Measurements from ENCODE around the gene PTPRH. TPM values are rescaled to one million over a fixed set of nuclear protein-coding genes. Genes with fewer than 3 reads are reported as not detected.
"Not testable (repeated sequence)": the region's sequence is repeated elsewhere in the genome, so short reads cannot be mapped to it uniquely, and the experiment has no call there.

The PTPRH gene
- total and polyA plus RNA-seq, 5 experiments from 2014 or later: not detected

- H3K36me3 Mint-ChIP-seq: peaks cover 4 to 17% (median 8%) of the 10 kb centered on the region in 3 donors
- peaks cover 0 to 10% (median 6%) of the 10 kb centered on the region in 4 donors for H3K4me1 Mint-ChIP-seq
- POLR2A ChIA-PET: no interaction called here
- peak overlapping the region in 1 of 10 donors; percentile 20 for H3K4me3 Mint-ChIP-seq
- DNase-seq (no peak), ATAC-seq (no peak)
- H3K27me3 Mint-ChIP-seq: no peaks in the 10 kb centered on the region
- peaks cover 0 to 9% (median 2%) of the 10 kb centered on the region in 9 donors for H3K9me3 Mint-ChIP-seq
- H3K27ac Mint-ChIP-seq: peak overlapping the region in 5 of 10 donors; percentile 7 to 87 (median 66)
These were observed 14.2 kb upstream of the PTPRH start for GRCh38 chr19:55223291-55224037.

- Mint-ChIP-seq H3K27me3 (peaks cover 0 to 4% (median 3%) of the 10 kb centered on the region in 5 donors), H3K4me3 (no peak overlapping the region), H3K9me3 (peaks cover 0 to 14% (median 4%) of the 10 kb centered on the region in 9 donors), H3K4me1 (peaks cover 12 to 20% (median 15%) of the 10 kb centered on the region in 4 donors), H3K36me3 (peaks cover 4 to 6% (median 5%) of the 10 kb centered on the region in 3 donors), H3K27ac (no peak overlapping the region)
- ATAC-seq: no peak
- POLR2A ChIA-PET: no interaction called here
- DNase-seq: no peak
These were observed 11.2 kb upstream of the PTPRH start for GRCh38 chr19:55220525-55220924.

- peak in 7 of 10 donors; percentile 21 to 51 (median 37) for DNase-seq
- Mint-ChIP-seq H3K27ac (peak overlapping the region in 6 of 10 donors; percentile 12 to 72 (median 28)), H3K36me3 (peaks cover 3 to 10% (median 9%) of the 10 kb centered on the region in 3 donors), H3K9me3 (peaks cover 0 to 19% (median 8%) of the 10 kb centered on the region in 9 donors), H3K4me1 (peaks cover 12 to 18% (median 14%) of the 10 kb centered on the region in 4 donors), H3K27me3 (peaks cover 10 to 22% (median 12%) of the 10 kb centered on the region in 5 donors), H3K4me3 (peak overlapping the region in 7 of 10 donors; percentile 2 to 56 (median 32))
- peak; percentile 57 to 64 for ATAC-seq
- POLR2A ChIA-PET: interaction anchor here (0.9 kb wide), 1 partner anchor 191 kb away, joined by 3 read pairs; the partner anchor contains the start of gene UBE2S
These were observed 7.3 kb upstream of the PTPRH start for GRCh38 chr19:55216461-55217198.

GRCh38 chr19:55213547-55213946 lies 4.2 kb upstream of the PTPRH start:
- no peak for DNase-seq
- ATAC-seq: no peak
- POLR2A ChIA-PET: no interaction called here
- Mint-ChIP-seq H3K4me3 (no peak overlapping the region), H3K36me3 (peaks cover 0 to 5% (median 4%) of the 10 kb centered on the region in 3 donors), H3K27me3 (peaks cover 16 to 38% (median 23%) of the 10 kb centered on the region in 5 donors), H3K9me3 (peaks cover 0 to 17% (median 7%) of the 10 kb centered on the region in 9 donors), H3K4me1 (peaks cover 12 to 18% (median 14%) of the 10 kb centered on the region in 4 donors), H3K27ac (no peak overlapping the region)

GRCh38 chr19:55212447-55212846 lies 3.1 kb upstream of the PTPRH start:
- Mint-ChIP-seq H3K27me3 (peaks cover 16 to 40% (median 23%) of the 10 kb centered on the region in 5 donors), H3K9me3 (peaks cover 0 to 17% (median 7%) of the 10 kb centered on the region in 9 donors), H3K4me1 (peaks cover 12 to 18% (median 14%) of the 10 kb centered on the region in 4 donors), H3K27ac (peak overlapping the region in 1 of 10 donors; percentile 29), H3K36me3 (peaks cover 0 to 5% (median 4%) of the 10 kb centered on the region in 3 donors), H3K4me3 (no peak overlapping the region)
- POLR2A ChIA-PET: no interaction called here
- no peak for ATAC-seq
- DNase-seq: peak in 5 of 10 donors; percentile 9 to 25 (median 14)

GRCh38 chr19:55209693-55210472 lies 582 bp upstream of the PTPRH start:
- no peak for ATAC-seq
- POLR2A ChIA-PET: interaction anchor here (0.6 kb wide), 2 partner anchors 34 to 42 kb away, joined by 3 to 5 read pairs; no protein-coding TSS in a partner anchor
- H3K27me3 Mint-ChIP-seq: peaks cover 18 to 59% (median 32%) of the 10 kb centered on the region in 5 donors
- H3K27ac Mint-ChIP-seq: peak overlapping the region in 2 of 10 donors; percentile 59 to 85
- DNase-seq: no peak
- peaks cover 0 to 12% (median 4%) of the 10 kb centered on the region in 9 donors for H3K9me3 Mint-ChIP-seq
- H3K4me3 Mint-ChIP-seq: no peak overlapping the region
- H3K4me1 Mint-ChIP-seq: peaks cover 0 to 5% (median 1%) of the 10 kb centered on the region in 4 donors
- peaks cover 2 to 5% (median 4%) of the 10 kb centered on the region in 3 donors for H3K36me3 Mint-ChIP-seq

- Mint-ChIP-seq H3K27ac (peak overlapping the region in 3 of 10 donors; percentile 43 to 60 (median 48)), H3K36me3 (peaks cover 0 to 2% (median 0%) of the 10 kb centered on the region in 3 donors), H3K4me1 (peaks cover 0 to 5% (median 1%) of the 10 kb centered on the region in 4 donors), H3K27me3 (peaks cover 19 to 61% (median 35%) of the 10 kb centered on the region in 5 donors), H3K9me3 (peaks cover 0 to 4% (median 0%) of the 10 kb centered on the region in 9 donors), H3K4me3 (no peak overlapping the region)
- POLR2A ChIA-PET: no interaction called here
- ATAC-seq (no peak), DNase-seq (no peak)
These were observed 2.4 kb downstream of the PTPRH start for GRCh38 chr19:55206664-55207500.

- H3K4me3 Mint-ChIP-seq, POLR2A ChIA-PET, H3K27ac Mint-ChIP-seq, H3K36me3 Mint-ChIP-seq, H3K9me3 Mint-ChIP-seq, ATAC-seq, H3K4me1 Mint-ChIP-seq: not testable (repeated sequence)
- DNase-seq: peak in 1 of 10 donors; percentile 16
- peaks cover 21 to 72% (median 45%) of the 10 kb centered on the region in 5 donors for H3K27me3 Mint-ChIP-seq
These were observed 7.1 kb downstream of the PTPRH start for GRCh38 chr19:55202199-55202598.

- H3K4me1 Mint-ChIP-seq: no peaks in the 10 kb centered on the region
- H3K9me3 Mint-ChIP-seq: no peaks in the 10 kb centered on the region
- no peak overlapping the region for H3K4me3 Mint-ChIP-seq
- no peak for ATAC-seq
- H3K27me3 Mint-ChIP-seq: peaks cover 15 to 56% (median 31%) of the 10 kb centered on the region in 5 donors
- no peak overlapping the region for H3K27ac Mint-ChIP-seq
- no peaks in the 10 kb centered on the region for H3K36me3 Mint-ChIP-seq
- DNase-seq: no peak
- POLR2A ChIA-PET: interaction anchor here (0.9 kb wide), 1 partner anchor 60 kb away, joined by 4 read pairs; the partner anchor contains the start of gene PPP6R1
These were observed 9.6 kb downstream of the PTPRH start for GRCh38 chr19:55199620-55200204.

- Mint-ChIP-seq H3K27ac (no peak overlapping the region), H3K27me3 (peaks cover 11 to 54% (median 26%) of the 10 kb centered on the region in 5 donors), H3K4me3 (no peak overlapping the region), H3K9me3 (no peaks in the 10 kb centered on the region), H3K4me1 (no peaks in the 10 kb centered on the region), H3K36me3 (no peaks in the 10 kb centered on the region)
- POLR2A ChIA-PET: no interaction called here
- ATAC-seq (no peak), DNase-seq (no peak)
These were observed 10.7 kb downstream of the PTPRH start for GRCh38 chr19:55198651-55199050.

GRCh38 chr19:55197528-55197927 lies 11.8 kb downstream of the PTPRH start:
- Mint-ChIP-seq H3K36me3 (no peaks in the 10 kb centered on the region), H3K9me3 (no peaks in the 10 kb centered on the region), H3K4me3 (no peak overlapping the region), H3K4me1 (no peaks in the 10 kb centered on the region), H3K27me3 (peaks cover 8 to 49% (median 26%) of the 10 kb centered on the region in 5 donors), H3K27ac (no peak overlapping the region)
- no peak for ATAC-seq
- POLR2A ChIA-PET: no interaction called here
- DNase-seq: no peak

All from naive thymus-derived CD8-positive, alpha-beta T cell (primary cell).